H1 (cell line): ENCODE data around the gene CALU. TPM values are rescaled to one million over a fixed set of nuclear protein-coding genes. Genes with fewer than 3 reads are reported as not detected.
A peak's percentile ranks its signal among the peaks of the same experiment; 100 is the strongest.

Source experiments
- CTCF ChIA-PET: fragments of 300-600 bp; sonication (Branson Sonifier 250); formaldehyde crosslinking; loops from one replicate; lab custom pipeline; 2021; ENCODE audit not compliant: partially characterized antibody; lab: Charles Lee
- POLR2A ChIA-PET: fragments of 300-600 bp; sonication (Branson Sonifier 250); formaldehyde crosslinking; loops from one replicate; lab custom pipeline; 2021; ENCODE audit warnings: inconsistent platforms; ENCODE audit not compliant: partially characterized antibody; lab: Charles Lee
- DNase-seq, 2 experiments: peaks; one replicate each; pipeline versions ENCODE4 v3.0.0 to v3.0.0-alpha.2; 2010 to 2022; ENCODE audit warnings: low spot score in 2 of 2, low read depth in 1 of 2, mixed read lengths in 1 of 2
- FAIRE-seq: peaks from 2 replicates; lab custom pipeline; 2011; peaks lifted over from hg19 to GRCh38; lab: Jason Lieb, UNC
- H2AFZ ChIP-seq: 2 replicates; pipeline ENCODE4 v1.8.1; 2012; ENCODE audit warnings: low read length, inconsistent platforms
- H2AK5ac ChIP-seq: 2 replicates; pipeline ENCODE4 v1.6.1; 2013; ENCODE audit warnings: low read depth, low read length
- H2BK120ac ChIP-seq: replicated peaks from 2 replicates; pipeline ENCODE3; 2013; ENCODE audit warnings: low read depth, low read length, inconsistent platforms
- H2BK12ac ChIP-seq: 2 replicates; pipeline ENCODE4 v1.6.1; 2013; ENCODE audit warnings: low read depth, low read length
- H2BK15ac ChIP-seq: 2 replicates; pipeline ENCODE4 v1.6.1; 2013; ENCODE audit warnings: low read length
- H2BK20ac ChIP-seq: 2 replicates; pipeline ENCODE4 v1.6.1; 2013; ENCODE audit warnings: low read length
- H2BK5ac ChIP-seq: 2 replicates; pipeline ENCODE4 v1.6.1; 2013; ENCODE audit warnings: low read depth, low read length
- H3K14ac ChIP-seq: 2 replicates; pipeline ENCODE4 v1.6.1; 2013; ENCODE audit warnings: inconsistent platforms; ENCODE audit not compliant: insufficient read length
- H3K18ac ChIP-seq: 2 replicates; pipeline ENCODE4 v1.6.1; 2013; ENCODE audit warnings: low read length; ENCODE audit errors: extremely low read depth
- H3K23ac ChIP-seq: 2 replicates; pipeline ENCODE4 v1.6.1; 2013; ENCODE audit warnings: inconsistent platforms; ENCODE audit not compliant: insufficient read length
- H3K23me2 ChIP-seq: 2 replicates; pipeline ENCODE4 v1.6.1; 2013; ENCODE audit warnings: low read depth, low read length
- H3K27ac ChIP-seq: 2 replicates; pipeline ENCODE4 v1.6.1; 2011; ENCODE audit warnings: low read depth, low read length, inconsistent platforms
- H3K27me3 ChIP-seq, 4 experiments: replicated peaks in 1 of 4; 1 replicate in 1 of 4; 2 replicates in 3 of 4; pipeline versions ENCODE4 v1.6.1 to v1.8.1; 2011 to 2013; ENCODE audit warnings: low read length in 3 of 4, mild to moderate bottlenecking in 3 of 4, inconsistent platforms in 2 of 4, mixed read lengths in 2 of 4, moderate library complexity in 1 of 4; ENCODE audit not compliant: control insufficient read depth in 3 of 4, insufficient read depth in 3 of 4; ENCODE audit errors: extremely low read depth in 1 of 4
- H3K36me3 ChIP-seq, 4 experiments: 2 replicates each; pipeline versions ENCODE4 v1.6.1 to v1.8.1; 2011 to 2013; ENCODE audit warnings: mild to moderate bottlenecking in 4 of 4, low read length in 3 of 4, moderate library complexity in 2 of 4, control low read depth in 1 of 4, inconsistent platforms in 1 of 4; ENCODE audit not compliant: insufficient read depth in 4 of 4, control insufficient read depth in 2 of 4
- H3K4ac ChIP-seq: replicated peaks from 2 replicates; pipeline ENCODE3; 2013; ENCODE audit warnings: low read length, low read depth, mixed read lengths, inconsistent platforms; ENCODE audit not compliant: insufficient read length
- H3K4me1 ChIP-seq, 4 experiments: replicated peaks in 1 of 4; 1 replicate in 1 of 4; 2 replicates in 3 of 4; pipeline versions ENCODE4 v1.6.1 to v1.8.1; 2011 to 2013; ENCODE audit warnings: low read length in 3 of 4, inconsistent platforms in 2 of 4, mixed read lengths in 1 of 4; ENCODE audit not compliant: insufficient read depth in 4 of 4, control insufficient read depth in 3 of 4
- H3K4me2 ChIP-seq, 2 experiments: 2 replicates each; pipeline versions ENCODE4 v1.6.1 to v1.8.1; 2011 to 2013; ENCODE audit warnings: low read depth in 2 of 2, low read length in 2 of 2, control low read depth in 1 of 2, inconsistent platforms in 1 of 2, mild to moderate bottlenecking in 1 of 2; ENCODE audit not compliant: insufficient read depth in 1 of 2
- H3K4me3 ChIP-seq, 4 experiments: fragments of 200-600, 300-600 bp in 1 of 4; sonication (generic), shearing (Covaris generic), sonication (Bioruptor Twin) in 1 of 4; 2 replicates each; pipeline versions ENCODE4 v1.5.1 to v1.8.1; 2011 to 2016; ENCODE audit warnings: low read length in 4 of 4, low read depth in 3 of 4, control low read depth in 2 of 4, inconsistent platforms in 2 of 4, mild to moderate bottlenecking in 2 of 4, mixed read lengths in 1 of 4, moderate library complexity in 1 of 4; ENCODE audit not compliant: insufficient read depth in 2 of 4; ENCODE audit errors: extremely low read depth in 1 of 4
- H3K56ac ChIP-seq: replicated peaks from 2 replicates; pipeline ENCODE3; 2013; ENCODE audit warnings: low read depth, mild to moderate bottlenecking, mixed read lengths, low read length, inconsistent platforms; ENCODE audit not compliant: insufficient read length
- H3K79me1 ChIP-seq: 2 replicates; pipeline ENCODE4 v1.6.1; 2013; ENCODE audit warnings: low read depth, low read length, control low read depth
- H3K79me2 ChIP-seq, 2 experiments: 2 replicates each; pipeline versions ENCODE4 v1.6.1 to v1.8.1; 2012 to 2013; ENCODE audit warnings: low read length in 2 of 2, mild to moderate bottlenecking in 2 of 2, inconsistent platforms in 1 of 2; ENCODE audit not compliant: insufficient read depth in 2 of 2, control insufficient read depth in 1 of 2
- H3K9ac ChIP-seq, 4 experiments: replicated peaks in 1 of 4; 1 replicate in 1 of 4; 2 replicates in 3 of 4; pipeline versions ENCODE4 v1.6.1 to v1.8.1; 2011 to 2013; ENCODE audit warnings: low read depth in 3 of 4, low read length in 3 of 4, control low read depth in 2 of 4, mild to moderate bottlenecking in 2 of 4, moderate library complexity in 2 of 4, inconsistent platforms in 1 of 4; ENCODE audit errors: extremely low read depth in 1 of 4
- H3K9me3 ChIP-seq, 2 experiments: 2 replicates each; pipeline versions ENCODE4 v1.6.1 to v1.8.1; 2012 to 2013; ENCODE audit warnings: mild to moderate bottlenecking in 2 of 2, moderate library complexity in 2 of 2, control low read depth in 1 of 2, inconsistent platforms in 1 of 2, low read depth in 1 of 2, low read length in 1 of 2, mixed read lengths in 1 of 2; ENCODE audit not compliant: insufficient read depth in 2 of 2
- H4K20me1 ChIP-seq, 2 experiments: replicated peaks in 1 of 2; 2 replicates each; pipeline versions ENCODE3 to v1.8.1; 2011 to 2013; ENCODE audit warnings: inconsistent platforms in 2 of 2, low read length in 2 of 2, mild to moderate bottlenecking in 1 of 2; ENCODE audit not compliant: insufficient read depth in 2 of 2, control insufficient read depth in 1 of 2
- H4K5ac ChIP-seq: 2 replicates; pipeline ENCODE4 v1.6.1; 2013; ENCODE audit warnings: low read length, low read depth, mixed read lengths, inconsistent platforms; ENCODE audit not compliant: insufficient read length
- H4K8ac ChIP-seq: 2 replicates; pipeline ENCODE4 v1.8.0; 2013; ENCODE audit warnings: mild to moderate bottlenecking, moderate library complexity, low read length, inconsistent platforms; ENCODE audit not compliant: insufficient read depth; ENCODE audit errors: extremely low read depth
- H4K91ac ChIP-seq: replicated peaks from 2 replicates; pipeline ENCODE3; 2013; ENCODE audit warnings: low read length, mixed read lengths, inconsistent platforms; ENCODE audit not compliant: insufficient read length
- GTF2F1 ChIP-seq: IDR thresholded peaks from 2 replicates; pipeline ENCODE4 v1.6.1; 2012; ENCODE audit warnings: low read depth, low read length, improper control_type of control experiment, borderline replicate concordance
- NANOG ChIP-seq: IDR thresholded peaks from 2 replicates; pipeline ENCODE4 v1.6.1; 2011; ENCODE audit warnings: low read length, low read depth, mild to moderate bottlenecking, inconsistent platforms; ENCODE audit not compliant: insufficient read depth, poor library complexity, severe bottlenecking
- RXRA ChIP-seq: IDR thresholded peaks from 2 replicates; pipeline ENCODE4 v1.6.1; 2011; ENCODE audit warnings: low read depth, mild to moderate bottlenecking, low read length, moderate library complexity; ENCODE audit not compliant: insufficient read depth
- SP1 ChIP-seq: IDR thresholded peaks from 2 replicates; pipeline ENCODE4 v1.6.1; 2011; ENCODE audit warnings: low read depth, low read length
- WGBS, 2 experiments: shearing (Covaris generic) in 1 of 2; methylation state at CpG; one replicate each; pipeline versions ENCODE4 v1.1.6 to v1.1.7; 2013 to 2015; ENCODE audit warnings: low lambda C conversion rate in 2 of 2, mixed read lengths in 2 of 2, inconsistent platforms in 1 of 2, low coverage in 1 of 2, missing lambda C conversion rate in 1 of 2; ENCODE audit not compliant: insufficient replicate concordance in 2 of 2, insufficient coverage in 1 of 2, insufficient read length in 1 of 2; ENCODE audit errors: extremely low coverage in 1 of 2, missing lambda C conversion rate in 1 of 2; 5-methylcytosine and 5-hydroxymethylcytosine counted together
- polyA plus RNA-seq, 7 experiments: library from polyadenylated mRNA; depleted of rRNA in 3 of 7; stranded (reverse) in 5 of 7; unstranded in 2 of 7; fragments of >200 nt in 5 of 7; fragments of 200-250 nt in 2 of 7; gene quantifications; 1 replicate in 5 of 7; 2 replicates in 1 of 7; 4 replicates in 1 of 7; pipeline versions ENCODE4 v1.2.1 to v1.2.3, GENCODE V29; 2011 to 2013; ENCODE audit warnings: missing spikeins in 2 of 7, mixed read lengths in 2 of 7
- total RNA-seq: library from RNA; stranded (reverse); fragmentation: NEBNext Ultra II Directional; extraction: Animal tissue kit (Norgen Biotek cat#: 25700); gene quantifications from 2 replicates; pipeline ENCODE4 v1.2.1, GENCODE V29; 2021

The CALU gene
- total and polyA plus RNA-seq, 2 of the 8 experiments (the other 6 are each of a cell fraction or from before 2014, with no cell fraction given): 67.2 to 170 TPM

DNA sequence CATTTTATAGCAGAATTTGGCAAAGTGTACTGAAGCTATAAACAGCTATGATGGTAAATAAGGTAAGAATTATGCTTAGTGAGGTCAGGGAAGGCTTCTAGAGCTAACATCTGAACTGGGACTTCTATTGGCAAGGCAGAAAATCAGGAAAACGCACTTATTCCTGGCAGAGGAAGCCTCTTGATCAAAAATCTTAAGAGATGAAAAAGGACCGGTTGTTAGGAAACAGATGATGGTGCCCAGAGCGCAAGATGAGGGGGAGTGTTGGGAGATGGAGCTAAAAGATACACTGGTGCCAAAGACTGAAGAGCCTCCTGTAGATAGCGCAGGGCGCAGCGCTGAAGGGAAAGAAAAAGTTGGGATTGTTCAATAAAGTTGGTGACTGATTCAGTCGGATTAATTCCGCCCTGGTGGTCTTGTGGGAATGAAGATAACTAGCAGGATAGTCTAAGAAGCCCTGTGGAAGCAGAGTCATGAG, 550 bp upstream of the CALU start:
- Histone ChIP-seq H3K4me2 (peak overlapping the region; percentile 77 to 83), H3K4me1 (peaks cover 0 to 5% (median 2%) of the 10 kb centered on the region in 4 experiments; a peak in 3 of 7 replicates), H4K8ac (peak overlapping the region; percentile 96; the same call in 1 of the 2 replicates), H4K5ac (peak overlapping the region; percentile 55), H3K18ac (peak overlapping the region; percentile 85), H3K23ac (no peak overlapping the region), H3K9me3 (no peaks in the 10 kb centered on the region), H3K14ac (no peak overlapping the region), H3K4me3 (peak overlapping the region; percentile 87 to 96 (median 93)), H3K9ac (peak overlapping the region; percentile 35 to 90 (median 75)), H3K27ac (peak overlapping the region; percentile 76), H3K79me2 (peaks cover 31 to 44% of the 10 kb centered on the region in 2 experiments), H3K36me3 (no peaks in the 10 kb centered on the region; a peak in 1 of 8 replicates), H2AFZ (peak overlapping the region; percentile 45; the same call in 1 of the 2 replicates), H4K91ac (peak overlapping the region; percentile 64), H3K4ac (peak overlapping the region; percentile 63), H3K79me1 (no peaks in the 10 kb centered on the region; the same call in 1 of the 2 replicates), H2BK5ac (peak overlapping the region; percentile 49; the same call in 1 of the 2 replicates), H3K56ac (no peak overlapping the region), H2AK5ac (no peak overlapping the region), H4K20me1 (peaks cover 12 to 25% of the 10 kb centered on the region in 2 experiments), H2BK20ac (no peak overlapping the region), H3K23me2 (peaks cover 7% of the 10 kb centered on the region), H2BK12ac (no peak overlapping the region), H2BK15ac (no peak overlapping the region), H3K27me3 (peaks cover 0 to 1% (median 0%) of the 10 kb centered on the region in 4 experiments; a peak in 2 of 7 replicates), H2BK120ac (no peak overlapping the region)
- ChIA-PET POLR2A (interaction anchor here (0.6 to 2.8 kb wide), 19 partner anchors 9 to 331 kb away, joined by 3 to 11 read pairs (median 4); partner anchors contain the start of genes ATP6V1F and OPN1SW), CTCF (interaction anchor here (0.8 to 2.5 kb wide), 10 partner anchors 10 to 278 kb away, joined by 3 to 16 read pairs (median 4); partner anchors contain the start of gene GARIN1A)
- no peak for TF ChIP-seq SP1
- TF ChIP-seq RXRA: no peak
- TF ChIP-seq GTF2F1: no peak
- TF ChIP-seq NANOG: no peak
- DNase-seq (no peak), FAIRE-seq (no peak)
- WGBS, 2 experiments: 16% methylated on average over 8 of the region's 8 CpGs; no CpG with 5 or more reads in 1 of the 2 experiments
